ENCODE measurements around the gene FAM240A.

DNA sequence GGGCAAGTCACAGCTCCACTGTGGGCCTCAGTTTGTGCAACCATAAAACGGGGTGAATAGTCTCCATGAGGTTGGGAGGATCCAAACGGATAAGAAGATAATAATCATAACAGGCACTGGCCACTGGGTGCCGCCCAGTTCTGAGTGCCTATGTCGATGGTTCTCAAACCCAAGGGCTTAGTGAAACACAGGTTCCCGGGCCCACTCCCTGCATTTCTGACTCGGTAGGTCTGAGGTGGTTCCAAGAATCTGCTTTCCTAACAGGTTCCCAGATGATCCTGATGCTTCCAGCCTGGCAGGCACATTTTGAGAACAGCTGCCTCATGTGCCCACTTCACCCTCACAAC is 60.0 kb downstream of the FAM240A start:
- no peak for TF ChIP-seq EZH2 (IDR thresholded peaks at IDR 0.05; ENCODE audit: borderline replicate concordance, insufficient read depth, low read depth, low read length, poor library complexity, severe bottlenecking)
- TF ChIP-seq, protein P1, sequence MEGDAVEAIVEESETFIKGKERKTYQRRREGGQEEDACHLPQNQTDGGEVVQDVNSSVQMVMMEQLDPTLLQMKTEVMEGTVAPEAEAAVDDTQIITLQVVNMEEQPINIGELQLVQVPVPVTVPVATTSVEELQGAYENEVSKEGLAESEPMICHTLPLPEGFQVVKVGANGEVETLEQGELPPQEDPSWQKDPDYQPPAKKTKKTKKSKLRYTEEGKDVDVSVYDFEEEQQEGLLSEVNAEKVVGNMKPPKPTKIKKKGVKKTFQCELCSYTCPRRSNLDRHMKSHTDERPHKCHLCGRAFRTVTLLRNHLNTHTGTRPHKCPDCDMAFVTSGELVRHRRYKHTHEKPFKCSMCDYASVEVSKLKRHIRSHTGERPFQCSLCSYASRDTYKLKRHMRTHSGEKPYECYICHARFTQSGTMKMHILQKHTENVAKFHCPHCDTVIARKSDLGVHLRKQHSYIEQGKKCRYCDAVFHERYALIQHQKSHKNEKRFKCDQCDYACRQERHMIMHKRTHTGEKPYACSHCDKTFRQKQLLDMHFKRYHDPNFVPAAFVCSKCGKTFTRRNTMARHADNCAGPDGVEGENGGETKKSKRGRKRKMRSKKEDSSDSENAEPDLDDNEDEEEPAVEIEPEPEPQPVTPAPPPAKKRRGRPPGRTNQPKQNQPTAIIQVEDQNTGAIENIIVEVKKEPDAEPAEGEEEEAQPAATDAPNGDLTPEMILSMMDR (IDR thresholded peaks at IDR 0.05) = no peak

Measured in B cell (primary cell).